ENCODE results near the gene ELMO1.

The ELMO1 gene

DNA sequence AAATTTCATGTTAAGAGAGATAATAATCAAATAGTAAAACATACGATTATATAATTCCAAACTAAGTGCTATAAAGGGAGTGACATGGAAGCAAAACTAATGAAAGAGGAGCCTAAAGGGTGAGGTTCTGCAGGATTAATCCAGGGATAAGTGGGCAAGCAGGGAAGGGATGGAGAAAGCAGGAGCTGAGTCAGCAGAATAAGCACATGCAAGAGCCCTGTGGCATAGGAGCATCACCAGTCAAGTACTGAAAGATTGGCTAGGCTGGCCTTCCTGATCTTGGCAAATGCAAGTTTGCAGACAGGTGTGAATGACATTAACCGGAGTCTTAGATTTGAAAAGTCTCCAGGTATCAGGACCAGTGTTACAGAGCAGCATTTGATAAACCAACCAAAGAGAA, 336.4 kb downstream of the ELMO1 start:
- no peak for DNase-seq

- DNase-seq: no peak
Observed at GRCh38 chr7:37111459-37111858, 337.2 kb downstream of the ELMO1 start.

- DNase-seq: no peak
Observed at GRCh38 chr7:37110660-37111424, 337.8 kb downstream of the ELMO1 start.

DNA sequence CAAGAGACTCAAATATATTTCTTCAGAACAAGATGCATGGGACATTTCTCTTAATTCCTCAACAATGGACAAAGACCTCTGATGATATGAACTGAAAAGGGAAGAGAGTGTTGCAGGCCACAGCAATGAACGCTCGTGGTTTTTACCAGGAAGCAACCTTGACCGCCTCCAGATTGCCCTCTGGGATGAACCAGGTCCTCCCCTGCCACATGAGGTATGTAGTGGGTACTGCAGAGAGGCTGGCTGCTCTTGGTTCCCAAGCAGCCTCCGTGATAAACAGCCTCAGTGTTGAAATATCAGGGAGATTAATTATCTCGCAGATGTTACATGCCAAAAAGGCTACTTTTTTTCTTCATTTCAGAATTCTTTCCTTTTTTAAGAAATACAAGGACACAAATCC, 338.8 kb downstream of the ELMO1 start:
- DNase-seq: no peak

DNA sequence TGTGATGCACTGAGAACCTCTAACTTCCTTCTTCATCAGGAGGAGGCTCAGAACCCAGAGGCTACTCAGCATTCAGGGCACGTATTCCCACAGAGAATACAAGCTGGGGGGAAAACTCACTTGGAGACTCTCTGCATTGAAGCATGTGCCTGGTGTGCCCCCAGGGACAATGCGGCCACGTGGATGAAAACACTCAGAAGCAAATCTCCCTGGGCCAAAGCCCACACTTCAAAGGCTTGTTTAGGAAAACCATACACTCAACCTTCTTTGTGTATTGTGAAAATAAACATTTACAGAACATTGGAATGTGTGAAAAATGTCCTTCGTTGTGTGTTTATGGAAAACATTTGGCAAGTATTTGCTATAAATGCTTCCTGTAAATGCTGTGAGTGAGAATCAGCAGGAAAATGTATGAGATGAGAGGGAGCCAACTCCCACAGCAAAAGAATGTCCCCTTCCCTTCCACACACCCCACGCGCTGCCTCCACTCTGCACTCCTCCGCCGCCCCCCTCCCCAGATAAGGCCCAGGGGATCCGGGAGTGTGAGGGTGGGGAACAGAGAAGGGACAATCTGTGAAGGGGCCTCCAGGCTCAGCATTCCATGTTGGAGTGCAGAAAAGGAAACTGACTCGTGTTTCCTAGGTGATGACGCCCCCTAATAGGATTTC, 339.5 kb downstream of the ELMO1 start:
- no peak for DNase-seq

DNA sequence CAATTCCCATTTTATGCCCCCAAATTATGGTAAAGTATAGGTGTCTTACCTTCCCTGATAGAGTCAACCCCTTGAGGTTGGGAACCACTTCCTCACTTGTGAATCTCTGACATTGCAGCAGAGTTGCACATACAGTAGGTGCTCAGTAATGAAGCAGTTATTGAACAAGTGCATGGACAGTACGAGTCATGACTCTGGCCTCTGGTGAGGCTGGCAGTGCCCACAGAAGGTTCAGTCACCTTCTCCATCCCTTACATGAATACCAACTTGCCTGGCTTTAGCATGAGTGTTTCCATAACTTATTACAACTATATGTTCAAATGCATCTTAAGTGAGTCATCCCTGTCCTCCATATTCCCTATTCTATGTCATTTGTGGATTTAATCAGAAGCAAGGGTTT, 340.0 kb downstream of the ELMO1 start:
- no peak for DNase-seq

- DNase-seq: no peak
Observed at GRCh38 chr7:37107047-37107750, 341.5 kb downstream of the ELMO1 start.

DNA sequence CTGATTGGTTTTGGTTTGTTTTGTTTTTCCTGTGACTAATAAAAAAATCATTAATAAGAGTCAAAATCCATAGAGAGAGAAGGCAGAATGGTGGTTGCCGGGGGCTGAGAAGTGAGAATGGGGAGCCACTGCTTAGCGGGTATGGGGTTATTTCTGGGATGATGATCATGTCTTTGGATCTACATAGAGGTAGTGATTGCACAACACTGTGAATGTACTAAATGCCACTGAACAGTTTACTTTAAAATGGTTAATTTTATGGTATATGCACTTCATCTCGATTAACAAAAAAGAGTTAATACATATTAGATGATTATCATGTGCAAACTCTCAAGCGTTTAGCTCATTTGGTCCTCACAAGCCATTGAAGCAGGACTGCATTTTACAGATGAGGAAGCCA, 342.9 kb downstream of the ELMO1 start:
- no peak for DNase-seq

DNA sequence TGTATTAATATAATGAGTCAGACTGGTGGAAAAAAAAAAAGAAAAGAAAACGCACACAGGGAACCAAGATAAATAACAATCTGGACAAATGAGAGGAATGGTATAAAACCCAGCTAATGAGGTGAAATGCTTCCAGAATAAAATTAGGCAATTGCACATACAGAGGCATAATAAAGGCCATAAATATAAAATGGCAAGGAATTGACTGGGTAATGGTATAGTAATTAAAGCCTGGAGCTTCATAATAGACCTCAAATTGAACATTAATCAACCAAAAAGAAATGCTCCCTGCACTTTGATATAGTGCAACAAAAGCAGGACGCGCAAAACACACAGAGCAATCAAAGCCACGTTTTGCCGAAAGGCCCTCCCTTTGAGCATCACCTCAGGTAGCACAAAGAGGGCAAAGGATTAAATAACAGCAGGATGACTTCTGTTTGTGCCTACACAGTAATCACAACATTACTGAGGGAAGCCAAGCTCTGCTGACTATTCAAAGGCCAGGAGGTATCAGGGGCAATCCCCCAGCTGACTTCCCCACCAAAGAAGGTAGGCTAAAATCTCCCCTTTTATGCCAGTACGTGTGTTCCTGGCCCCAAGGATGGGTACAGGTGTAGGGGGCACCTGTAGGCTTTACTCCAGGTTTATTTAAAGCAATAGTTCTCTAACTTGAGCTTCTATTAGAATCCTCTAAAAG, 343.7 kb downstream of the ELMO1 start:
- no peak for DNase-seq

DNA sequence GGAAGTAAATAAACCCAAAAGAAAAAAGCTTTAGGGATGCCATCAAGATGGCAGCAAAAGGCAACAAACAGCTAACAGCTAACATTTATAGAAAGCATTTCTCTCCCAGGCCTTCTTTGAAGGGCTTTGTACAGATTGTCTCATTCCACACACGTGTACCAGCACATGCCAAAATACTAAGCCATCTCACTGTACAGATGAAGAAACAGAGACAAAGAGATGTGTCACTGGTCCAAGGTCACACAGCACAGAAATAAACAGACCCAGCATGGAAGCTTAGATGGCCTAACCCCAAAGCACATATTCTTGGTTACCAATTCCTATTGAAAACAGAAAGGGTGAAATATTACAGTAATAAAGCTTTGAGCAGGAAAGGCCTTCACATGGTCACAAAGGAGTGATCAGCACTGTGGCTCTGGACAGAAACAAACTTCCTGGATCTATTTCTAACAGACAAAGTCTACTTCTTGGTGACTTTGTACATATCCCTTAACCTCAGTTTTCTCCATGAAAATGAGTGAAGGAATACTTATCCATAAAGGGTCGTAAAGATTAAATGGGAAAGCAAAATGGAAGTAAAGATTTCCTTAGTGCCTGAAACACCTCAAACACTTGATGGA, 346.0 kb downstream of the ELMO1 start:
- DNase-seq: no peak

- DNase-seq: no peak
Observed at GRCh38 chr7:37100735-37101331, 347.8 kb downstream of the ELMO1 start.

- DNase-seq: no peak
Observed at GRCh38 chr7:37098762-37099161, 349.9 kb downstream of the ELMO1 start.

DNA sequence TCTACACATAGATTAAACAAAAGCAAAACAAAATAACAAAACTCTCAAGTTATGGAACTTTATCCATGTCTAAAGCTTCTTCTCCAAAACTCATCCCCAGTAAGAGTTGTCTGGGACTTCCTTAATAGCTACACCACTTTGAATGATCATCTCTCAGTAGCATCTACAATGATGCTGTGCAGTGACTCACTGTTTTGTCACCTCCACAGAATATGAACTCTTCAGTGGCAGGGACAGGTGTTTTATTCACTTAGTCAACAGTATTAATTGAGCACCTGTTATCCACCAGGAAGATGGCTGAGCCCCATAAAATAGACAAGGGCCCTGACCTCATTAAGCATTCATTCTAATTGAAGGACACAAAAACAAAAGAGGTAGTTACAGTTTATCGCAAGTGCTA, 350.7 kb downstream of the ELMO1 start:
- no peak for DNase-seq

- DNase-seq: no peak
Observed at GRCh38 chr7:37097276-37097675, 351.4 kb downstream of the ELMO1 start.

GRCh38 chr7:37096341-37096740, 352.3 kb downstream of the ELMO1 start:
- DNase-seq: no peak

GRCh38 chr7:37095122-37095521, 353.5 kb downstream of the ELMO1 start:
- DNase-seq: no peak

GRCh38 chr7:37093257-37093656, 355.4 kb downstream of the ELMO1 start:
- no peak for DNase-seq

DNA sequence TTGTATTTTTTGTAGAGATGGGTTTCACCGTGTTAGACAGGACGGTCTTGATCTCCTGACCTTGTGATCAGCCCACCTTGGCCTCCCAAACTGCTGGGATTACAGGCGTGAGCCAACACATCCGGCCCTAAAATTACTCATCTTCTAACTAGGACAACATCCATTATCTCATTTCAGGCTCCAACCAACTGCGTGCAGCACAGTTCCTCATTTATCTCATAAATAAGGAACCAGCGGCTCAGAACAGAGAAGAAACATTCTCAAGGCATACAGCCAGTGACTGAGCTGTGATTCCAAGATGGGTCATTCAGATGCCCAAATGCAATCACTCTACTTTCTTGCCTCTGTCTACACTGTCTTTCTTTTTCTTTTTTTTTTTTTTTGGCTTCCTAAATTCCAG, 356.1 kb downstream of the ELMO1 start:
- DNase-seq: no peak

DNA sequence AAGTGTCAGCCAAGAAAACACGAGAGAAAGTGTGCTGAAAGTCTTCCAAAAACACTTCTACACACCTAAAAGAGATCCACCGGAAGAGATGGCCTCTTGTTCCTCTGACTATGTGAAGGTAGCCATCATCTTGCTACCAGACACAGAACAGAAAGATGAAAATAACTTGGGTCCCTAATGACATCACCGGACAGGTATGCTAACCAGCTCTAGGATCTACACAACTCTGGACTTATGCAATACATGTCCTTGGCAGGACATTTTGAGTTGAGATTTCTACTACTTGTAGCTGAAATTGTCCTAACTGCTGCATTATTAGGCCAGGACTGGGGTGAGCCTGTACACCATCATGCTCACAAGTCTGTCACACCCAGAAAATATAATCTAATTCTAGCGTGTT, 358.7 kb downstream of the ELMO1 start:
- DNase-seq: no peak

DNA sequence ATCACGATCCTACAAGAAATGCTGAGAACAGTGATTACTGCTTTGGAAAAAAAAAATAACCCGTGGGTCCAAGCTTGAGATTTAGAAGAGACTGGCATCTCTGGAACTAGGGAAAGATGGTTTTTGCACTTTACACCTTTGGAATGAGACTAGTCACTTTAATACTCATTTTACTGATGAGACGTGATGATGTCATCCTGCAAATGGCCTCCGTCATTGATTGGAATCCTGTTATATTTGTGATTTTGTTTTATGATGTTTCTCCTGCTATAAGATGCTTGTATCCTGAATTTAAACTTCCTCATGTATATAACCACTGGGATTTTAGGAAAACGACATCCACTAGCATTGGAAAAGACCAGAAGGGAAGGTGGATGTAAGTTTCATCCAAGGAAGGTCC, 363.1 kb downstream of the ELMO1 start:
- no peak for DNase-seq

DNA sequence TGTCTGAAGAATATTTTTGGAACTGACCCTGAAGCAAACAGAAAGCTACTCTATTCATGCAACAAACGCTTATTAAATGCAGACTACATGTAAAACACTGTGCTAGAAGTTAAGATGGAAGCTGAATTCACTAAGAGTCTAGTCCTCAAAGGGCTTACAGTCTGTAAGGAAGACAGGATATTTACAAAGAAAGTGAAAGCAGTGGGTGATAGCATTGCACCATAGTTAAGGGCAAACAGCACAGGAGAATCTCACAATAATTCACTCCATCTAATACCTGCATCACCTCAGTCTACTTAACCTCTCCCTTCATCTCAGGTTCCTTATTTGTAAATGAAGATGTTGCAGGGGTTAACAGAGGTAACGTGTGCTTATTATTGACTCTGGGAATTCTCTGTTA, 364.4 kb downstream of the ELMO1 start:
- DNase-seq: no peak

GRCh38 chr7:37083311-37084096, 365.2 kb downstream of the ELMO1 start:
- DNase-seq: no peak

Measured in 8988T (cell line).